Mucosa of descending colon (tissue), 3 donors: ENCODE measurements around the gene NLRX1. TPM values are rescaled to one million over a fixed set of nuclear protein-coding genes. Genes with fewer than 3 reads are reported as not detected.
A peak's percentile ranks its signal among the peaks of the same experiment; 100 is the strongest.
"Not testable (repeated sequence)": the region's sequence is repeated elsewhere in the genome, so short reads cannot be mapped to it uniquely, and the experiment has no call there.

Experiments used
- ATAC-seq: fragments of 200-7000 bp; cut with Tn5 transposase; one replicate; pipeline ENCODE4 v1.9.1; 2020; ENCODE audit warnings: mild to moderate bottlenecking, moderate library complexity
- DNase-seq, 3 donors: peaks; one replicate each; pipeline ENCODE4 v3.0.0-alpha.2; 2020
- H3K36me3 ChIP-seq: fragments of 200-600 bp; one replicate; pipeline ENCODE4 v1.8.0; 2021; ENCODE audit warnings: low read depth, mild to moderate bottlenecking
- H3K4me1 ChIP-seq: fragments of 200-600 bp; one replicate; pipeline ENCODE4 v1.8.0; 2021; ENCODE audit warnings: low read depth, mild to moderate bottlenecking
- H3K4me3 ChIP-seq: fragments of 200-600 bp; one replicate; pipeline ENCODE4 v1.8.0; 2021; ENCODE audit warnings: mild to moderate bottlenecking
- H3K9me3 ChIP-seq: fragments of 200-600 bp; one replicate; pipeline ENCODE4 v1.8.0; 2021; ENCODE audit warnings: mild to moderate bottlenecking
- intact Hi-C, 2 donors: fragments of 100-400 bp; cut with DNase I in 1 of 2; cut with micrococcal nuclease in 1 of 2; formaldehyde crosslinking; loops; one replicate each; pipeline versions ENCODE4 v1.11.0 to v1.11.1; 2022; cut with DNase I, micrococcal nuclease
- total RNA-seq, 3 donors: library from RNA; stranded (reverse); fragmentation: NEBNext Ultra II Directional in 2 of 3; extraction: Animal tissue kit (Norgen Biotek cat#: 25700) in 2 of 3; gene quantifications; one replicate each; pipeline versions ENCODE4 v1.2.1 to v1.2.4, GENCODE V29; 2021 to 2023
- TF ChIP-seq, protein P1 (sequence below): fragments of 200-600 bp; IDR thresholded peaks from one replicate; pipeline ENCODE4 v1.8.0; 2022; ENCODE audit warnings: antibody characterized with exemption, mild to moderate bottlenecking
- donor health status: DM: no; HTN: no; CAD: no; lungs with moderate emphysema.
- donor health status: DM: no; HTN: no; CAD: no.
- donor health status: DM: no; HTN: yes; CAD: no.

The NLRX1 gene
- total RNA-seq, 3 donors from 2014 or later = 14.1 to 19.3 (median 16.3) TPM

DNA sequence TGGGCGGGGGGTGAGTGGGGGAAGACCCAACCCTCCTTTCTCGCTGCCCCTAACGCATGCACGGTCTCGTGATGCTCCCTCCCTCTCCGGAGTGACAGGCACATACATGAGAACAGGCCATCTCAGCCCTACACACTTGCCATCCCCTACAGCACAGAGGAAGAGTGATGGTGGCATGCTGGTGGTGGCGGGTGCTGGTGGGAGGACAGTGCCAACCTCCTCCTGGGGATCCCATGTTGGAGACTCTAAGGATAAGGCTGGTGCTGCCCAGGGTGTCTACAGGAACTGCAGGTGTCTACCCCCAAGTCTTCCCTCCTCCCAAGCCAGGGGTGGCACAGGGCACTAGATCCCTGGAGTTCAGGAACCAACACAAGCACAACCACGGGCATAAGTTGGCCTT, 6.7 kb upstream of the NLRX1 start:
- intact Hi-C loops = no loop called here
- Histone ChIP-seq H3K4me1 (no peaks in the 10 kb centered on the region), H3K9me3 (no peaks in the 10 kb centered on the region), H3K36me3 (no peaks in the 10 kb centered on the region), H3K4me3 (no peak overlapping the region)
- DNase-seq = no peak
- TF ChIP-seq, protein P1, sequence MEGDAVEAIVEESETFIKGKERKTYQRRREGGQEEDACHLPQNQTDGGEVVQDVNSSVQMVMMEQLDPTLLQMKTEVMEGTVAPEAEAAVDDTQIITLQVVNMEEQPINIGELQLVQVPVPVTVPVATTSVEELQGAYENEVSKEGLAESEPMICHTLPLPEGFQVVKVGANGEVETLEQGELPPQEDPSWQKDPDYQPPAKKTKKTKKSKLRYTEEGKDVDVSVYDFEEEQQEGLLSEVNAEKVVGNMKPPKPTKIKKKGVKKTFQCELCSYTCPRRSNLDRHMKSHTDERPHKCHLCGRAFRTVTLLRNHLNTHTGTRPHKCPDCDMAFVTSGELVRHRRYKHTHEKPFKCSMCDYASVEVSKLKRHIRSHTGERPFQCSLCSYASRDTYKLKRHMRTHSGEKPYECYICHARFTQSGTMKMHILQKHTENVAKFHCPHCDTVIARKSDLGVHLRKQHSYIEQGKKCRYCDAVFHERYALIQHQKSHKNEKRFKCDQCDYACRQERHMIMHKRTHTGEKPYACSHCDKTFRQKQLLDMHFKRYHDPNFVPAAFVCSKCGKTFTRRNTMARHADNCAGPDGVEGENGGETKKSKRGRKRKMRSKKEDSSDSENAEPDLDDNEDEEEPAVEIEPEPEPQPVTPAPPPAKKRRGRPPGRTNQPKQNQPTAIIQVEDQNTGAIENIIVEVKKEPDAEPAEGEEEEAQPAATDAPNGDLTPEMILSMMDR = no peak
- ATAC-seq = no peak

DNA sequence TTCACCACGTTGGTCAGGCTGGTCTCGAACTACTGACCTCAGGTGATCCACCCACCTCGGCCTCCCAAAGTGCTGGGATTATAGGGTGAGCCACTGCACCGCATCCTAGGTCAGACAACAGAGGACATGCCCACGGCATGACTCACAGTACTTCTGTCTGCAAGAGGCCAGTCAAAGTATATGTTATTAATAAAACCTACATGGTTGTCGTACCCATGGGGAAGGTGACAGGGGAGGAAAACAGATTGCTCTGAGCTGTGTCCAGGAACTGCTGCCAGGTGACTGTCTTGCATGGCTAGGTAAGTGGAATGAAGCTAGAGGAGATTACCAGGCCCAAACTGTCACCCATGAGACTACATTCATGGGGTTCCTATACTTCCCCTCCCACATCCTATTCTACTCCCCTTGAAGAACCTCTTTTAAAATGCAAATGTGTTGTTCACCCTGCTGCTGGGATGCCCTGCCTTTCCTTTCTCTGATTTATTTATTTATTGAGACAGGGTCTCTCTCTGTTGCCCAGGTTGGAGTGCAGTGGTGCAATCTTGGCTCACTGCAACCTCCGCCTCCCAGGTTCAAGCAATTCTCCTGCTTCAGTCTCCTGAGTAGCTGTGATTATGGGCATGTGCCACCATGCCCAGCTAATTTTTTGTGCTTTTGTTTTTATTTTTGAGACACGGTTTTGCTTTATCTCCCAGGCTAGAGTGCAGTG, 2.0 kb upstream of the NLRX1 start:
- intact Hi-C loops = no loop called here
- no peaks in the 10 kb centered on the region for H3K36me3 ChIP-seq
- no peaks in the 10 kb centered on the region for H3K4me1 ChIP-seq
- DNase-seq = no peak
- TF ChIP-seq, protein P1 = no peak
- no peak for ATAC-seq
- H3K9me3 ChIP-seq = no peaks in the 10 kb centered on the region
- H3K4me3 ChIP-seq = no peak overlapping the region

DNA sequence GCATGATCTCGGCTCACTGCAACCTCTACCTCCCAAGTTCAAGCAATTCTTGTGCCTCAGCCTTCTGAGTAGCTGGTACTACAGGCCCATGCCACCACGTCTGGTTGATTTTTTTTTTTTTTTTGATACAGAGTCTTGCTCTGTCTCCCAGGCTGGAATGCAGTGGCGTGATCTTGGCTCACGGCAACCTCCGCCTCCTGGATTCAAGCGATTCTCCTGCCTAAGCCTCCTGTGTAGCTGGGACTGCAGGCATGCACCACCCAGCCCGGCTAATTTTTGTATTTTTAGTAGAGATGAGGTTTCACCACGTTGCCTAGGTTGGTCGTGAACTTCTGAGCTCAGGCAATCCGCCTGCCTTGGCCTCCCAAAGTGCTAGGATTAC, 1.5 kb upstream of the NLRX1 start:
- H3K4me1 ChIP-seq, ATAC-seq, H3K4me3 ChIP-seq, H3K9me3 ChIP-seq, H3K36me3 ChIP-seq, intact Hi-C loops, DNase-seq: not testable (repeated sequence)

DNA sequence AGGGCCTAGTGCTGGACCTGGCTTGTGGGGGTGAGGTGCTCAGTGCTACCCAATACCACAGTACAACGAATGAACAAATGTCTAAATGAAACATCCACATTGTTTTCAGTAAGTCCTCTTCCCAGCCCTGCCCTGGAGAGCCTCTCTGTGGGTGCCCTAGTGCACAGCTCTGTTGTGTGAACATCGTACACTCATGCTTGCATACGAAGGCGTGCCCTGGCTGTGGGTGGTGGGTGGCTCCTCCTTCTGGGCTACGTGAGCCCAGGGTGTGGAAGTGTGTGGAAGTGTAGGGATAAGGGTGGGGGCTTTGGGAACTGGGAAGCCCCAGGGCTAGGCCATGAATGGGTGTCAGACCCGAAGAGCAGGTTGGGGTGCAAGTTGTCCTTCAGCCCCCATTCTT, 592 bp upstream of the NLRX1 start:
- Histone ChIP-seq H3K36me3 (no peaks in the 10 kb centered on the region), H3K4me3 (no peak overlapping the region), H3K4me1 (no peaks in the 10 kb centered on the region), H3K9me3 (no peaks in the 10 kb centered on the region)
- peak; percentile 57 for ATAC-seq
- intact Hi-C loops = no loop called here
- TF ChIP-seq, protein P1 = no peak
- DNase-seq = peak in 2 of 3 donors; percentile 44 to 61

DNA sequence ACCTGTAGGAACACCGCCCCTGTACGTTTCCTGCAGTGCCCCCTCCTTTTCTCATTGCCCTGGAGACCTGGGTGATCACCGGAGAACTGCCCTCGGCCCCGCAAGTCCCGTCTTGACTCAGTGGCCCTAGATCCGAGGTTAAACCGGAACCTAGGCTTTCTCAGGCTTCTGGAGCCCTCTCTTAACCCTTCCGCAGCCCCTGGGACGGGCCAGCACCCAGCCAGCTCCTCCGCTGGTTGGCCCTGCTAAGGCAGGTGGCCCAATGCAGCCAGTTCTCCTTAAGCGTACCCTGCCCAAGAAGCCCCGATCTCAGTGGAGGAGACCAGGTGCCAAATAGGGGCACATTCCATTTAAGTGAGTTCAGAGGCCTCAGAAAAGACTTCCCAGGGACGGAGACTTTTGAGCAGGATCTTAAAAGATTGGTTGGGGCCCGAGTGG, 776 bp downstream of the NLRX1 start:
- Histone ChIP-seq H3K4me1 (no peaks in the 10 kb centered on the region), H3K36me3 (no peaks in the 10 kb centered on the region), H3K4me3 (peak overlapping the region; percentile 74), H3K9me3 (no peaks in the 10 kb centered on the region)
- TF ChIP-seq, protein P1 = no peak
- ATAC-seq = peak; percentile 48
- peak in 1 of 3 donors; percentile 55 for DNase-seq
- intact Hi-C loops = no loop called here

DNA sequence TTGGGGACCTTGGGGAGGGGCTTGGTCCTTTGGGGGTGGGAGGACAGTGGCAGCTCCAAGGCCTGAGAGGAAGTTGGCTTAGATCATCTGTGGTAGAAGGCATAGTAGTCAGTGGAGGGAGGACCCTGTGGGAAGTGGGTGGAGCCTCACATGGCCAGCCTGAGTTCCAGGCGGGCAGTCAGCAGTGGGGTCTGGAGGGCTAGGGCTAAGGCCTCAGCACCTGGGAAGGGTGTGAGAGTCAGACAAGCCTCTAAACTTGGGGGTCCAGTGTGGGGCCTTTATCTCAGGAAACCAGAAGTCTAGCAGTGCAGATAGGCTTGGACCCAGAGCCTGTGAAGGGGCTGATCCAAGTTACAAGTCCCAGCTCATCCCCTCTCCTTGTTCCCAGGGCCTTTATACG, 4.0 kb downstream of the NLRX1 start:
- no peaks in the 10 kb centered on the region for H3K36me3 ChIP-seq
- TF ChIP-seq, protein P1 = no peak
- DNase-seq = no peak
- no peak overlapping the region for H3K4me3 ChIP-seq
- ATAC-seq = no peak
- no peaks in the 10 kb centered on the region for H3K9me3 ChIP-seq
- intact Hi-C loops = no loop called here
- H3K4me1 ChIP-seq = no peaks in the 10 kb centered on the region
